ENCODE data around the gene AUTS2. TPM values are rescaled to one million over a fixed set of nuclear protein-coding genes. Genes with fewer than 3 reads are reported as not detected.
"Not testable (repeated sequence)": the region's sequence is repeated elsewhere in the genome, so short reads cannot be mapped to it uniquely, and the experiment has no call there.

The AUTS2 gene
- total RNA-seq, 1 donor from 2014 or later = 0.20 TPM

- no peak for DNase-seq (ENCODE audit: low read depth, low spot score)
Measured at GRCh38 chr7:70218006-70218405, 619.7 kb downstream of the AUTS2 start.

- no peak for DNase-seq (ENCODE audit: low read depth, low spot score)
Measured at GRCh38 chr7:70219061-70219460, 620.8 kb downstream of the AUTS2 start.

- no peak for DNase-seq (ENCODE audit: low read depth, low spot score)
Measured at GRCh38 chr7:70229242-70229641, 631.0 kb downstream of the AUTS2 start.

GRCh38 chr7:70230761-70231160 is 632.5 kb downstream of the AUTS2 start:
- DNase-seq (ENCODE audit: low read depth, low spot score) = no peak

- no peak for DNase-seq (ENCODE audit: low read depth, low spot score)
Measured at GRCh38 chr7:70233776-70234175, 635.5 kb downstream of the AUTS2 start.

- DNase-seq (ENCODE audit: low read depth, low spot score) = no peak
Measured at GRCh38 chr7:70237256-70237655, 639.0 kb downstream of the AUTS2 start.

GRCh38 chr7:70237831-70238575 is 639.7 kb downstream of the AUTS2 start:
- no peak for DNase-seq (ENCODE audit: low read depth, low spot score)

- DNase-seq (ENCODE audit: low read depth, low spot score) = no peak
Measured at GRCh38 chr7:70239918-70240317, 641.6 kb downstream of the AUTS2 start.

GRCh38 chr7:70240873-70241272 is 642.6 kb downstream of the AUTS2 start:
- no peak for DNase-seq (ENCODE audit: low read depth, low spot score)

- DNase-seq (ENCODE audit: low read depth, low spot score) = no peak
Measured at GRCh38 chr7:70241536-70242175, 643.4 kb downstream of the AUTS2 start.

- no peak for DNase-seq (ENCODE audit: low read depth, low spot score)
Measured at GRCh38 chr7:70242826-70243225, 644.6 kb downstream of the AUTS2 start.

GRCh38 chr7:70243443-70243842 is 645.2 kb downstream of the AUTS2 start:
- no peak for DNase-seq (ENCODE audit: low read depth, low spot score)

GRCh38 chr7:70257921-70258320 is 659.6 kb downstream of the AUTS2 start:
- no peak for DNase-seq (ENCODE audit: low read depth, low spot score)

GRCh38 chr7:70259502-70259901 is 661.2 kb downstream of the AUTS2 start:
- DNase-seq (ENCODE audit: low read depth, low spot score) = no peak

GRCh38 chr7:70263471-70264255 is 665.4 kb downstream of the AUTS2 start:
- DNase-seq (ENCODE audit: low read depth, low spot score) = no peak

- no peak for DNase-seq (ENCODE audit: low read depth, low spot score)
Measured at GRCh38 chr7:70266186-70266585, 667.9 kb downstream of the AUTS2 start.

GRCh38 chr7:70267381-70268120 is 669.3 kb downstream of the AUTS2 start:
- DNase-seq (ENCODE audit: low read depth, low spot score) = no peak

GRCh38 chr7:70268179-70268578 is 669.9 kb downstream of the AUTS2 start:
- DNase-seq (ENCODE audit: low read depth, low spot score) = no peak

- no peak for DNase-seq (ENCODE audit: low read depth, low spot score)
Measured at GRCh38 chr7:70270149-70270548, 671.9 kb downstream of the AUTS2 start.

- no peak for DNase-seq (ENCODE audit: low read depth, low spot score)
Measured at GRCh38 chr7:70271617-70272081, 673.4 kb downstream of the AUTS2 start.

GRCh38 chr7:70275570-70275969 is 677.3 kb downstream of the AUTS2 start:
- not testable (repeated sequence) for DNase-seq (ENCODE audit: low read depth, low spot score)

All from pulmonary artery endothelial cell (primary cell).